HG02571 (cell line): Measurements from ENCODE around the gene SEC31B.

Source experiments
- ATAC-seq: cut with Tn5 transposase; IDR thresholded peaks from one replicate; pipeline ENCODE4 v1.9.1; 2021; ENCODE audit warnings: mild to moderate bottlenecking, moderate library complexity; ENCODE audit not compliant: unreplicated experiment

The SEC31B gene

GRCh38 chr10:100529475-100530298, 10.0 kb upstream of the SEC31B start, which contains the start of gene NDUFB8:
Gene NDUFB8, minus strand, starts transcription at chr10:100529871. Its CDS starts 20 bp downstream, at chr10:100529851.
- peak; percentile 54 for ATAC-seq

DNA sequence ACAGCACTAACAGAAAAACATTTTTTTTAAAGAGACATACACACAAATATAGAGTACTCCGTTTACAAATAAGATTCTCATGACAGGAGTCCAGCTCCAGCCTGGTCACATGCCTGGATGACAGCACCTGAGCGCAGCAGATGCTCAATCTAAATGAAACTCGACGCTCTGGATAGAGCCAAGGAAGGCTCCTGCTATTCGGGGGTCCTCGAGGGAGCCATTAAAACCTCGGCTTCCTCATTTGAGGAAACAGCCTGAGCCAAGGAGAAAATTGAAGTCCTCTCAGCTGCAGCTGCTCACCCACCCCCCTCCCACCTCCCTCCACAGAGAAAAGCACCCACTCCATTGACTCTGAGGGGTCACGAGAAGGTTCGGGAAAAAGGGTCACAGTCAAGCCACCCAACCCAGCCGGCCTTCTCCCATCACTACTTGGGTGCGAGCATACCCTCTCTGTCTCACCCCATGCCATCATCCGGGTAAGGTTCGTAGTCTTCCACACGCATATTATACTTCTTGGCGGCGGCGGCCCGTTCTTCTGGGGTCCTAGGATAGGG, 9.3 kb upstream of the SEC31B start:
- ATAC-seq = no peak

DNA sequence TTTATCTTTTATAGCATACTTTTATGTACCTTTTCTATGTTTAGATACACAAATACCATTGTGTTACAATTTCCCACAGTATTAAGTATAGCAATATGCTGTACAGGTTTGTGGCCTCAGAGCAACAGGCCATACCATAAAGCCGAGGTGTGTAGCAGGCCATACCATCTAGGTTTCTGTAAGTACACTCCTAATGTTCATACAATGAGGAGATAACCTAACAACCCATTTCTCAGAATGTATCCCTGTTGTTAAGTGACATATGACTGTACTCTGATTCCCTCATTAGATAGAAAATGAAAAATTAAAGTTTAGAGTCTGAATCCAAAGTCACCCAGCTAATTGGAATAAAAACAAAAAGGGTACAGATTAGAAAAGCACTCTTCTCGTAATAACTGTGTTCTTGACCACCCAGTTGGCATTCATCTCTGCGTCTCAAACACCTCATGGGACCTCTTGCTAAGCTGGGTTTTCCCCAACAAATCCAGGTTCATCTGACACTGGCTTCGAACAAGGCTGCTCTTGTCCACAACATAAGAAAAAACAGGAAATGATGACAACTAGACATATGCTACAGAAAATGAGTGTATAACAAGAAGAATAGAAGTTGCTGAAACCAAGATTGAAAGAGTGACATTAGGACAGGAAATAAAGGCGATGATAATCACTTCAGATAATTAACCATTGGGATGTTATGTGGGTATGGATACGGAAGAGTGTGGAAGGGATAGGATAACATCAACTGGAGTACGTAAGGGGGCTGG, 8.6 kb upstream of the SEC31B start:
- no peak for ATAC-seq

DNA sequence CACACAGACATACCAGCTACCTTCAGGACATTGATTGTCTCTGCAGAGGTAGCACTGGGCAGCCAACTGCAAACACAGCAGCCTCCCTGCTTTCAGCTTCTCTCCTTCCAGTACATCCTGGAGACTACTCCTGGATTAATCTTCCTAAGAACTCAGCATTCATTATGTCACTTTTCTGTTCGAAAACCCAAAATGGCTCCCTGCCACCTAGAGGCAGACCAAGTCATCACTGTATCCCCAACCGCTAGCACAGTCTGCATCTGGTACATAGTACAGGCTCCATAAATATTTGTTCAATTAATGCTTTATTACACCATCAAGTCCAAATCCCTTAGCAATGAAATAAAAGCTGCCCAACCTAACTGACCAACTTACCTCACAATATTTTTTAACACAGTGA, 5.0 kb upstream of the SEC31B start:
- no peak for ATAC-seq

DNA sequence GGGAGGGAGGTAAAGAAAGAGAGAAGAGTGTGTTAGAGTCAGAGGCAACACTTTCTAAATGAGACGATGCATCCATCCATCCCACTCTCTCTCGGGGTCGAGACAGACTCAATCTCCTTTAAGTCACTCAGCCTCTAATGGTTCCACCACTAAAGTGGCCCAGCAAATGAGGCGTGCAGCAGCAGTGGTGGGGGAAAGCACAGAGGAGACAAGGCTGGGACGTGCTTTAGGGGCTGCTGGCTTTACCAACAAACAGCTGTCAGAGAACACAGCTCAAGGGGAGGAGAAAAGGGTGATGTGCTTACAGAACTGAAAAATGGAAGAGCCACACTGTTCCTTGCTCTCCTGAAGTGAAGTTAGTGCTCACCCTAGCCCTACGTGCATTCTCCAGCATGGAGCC, 4.5 kb upstream of the SEC31B start:
- no peak for ATAC-seq

DNA sequence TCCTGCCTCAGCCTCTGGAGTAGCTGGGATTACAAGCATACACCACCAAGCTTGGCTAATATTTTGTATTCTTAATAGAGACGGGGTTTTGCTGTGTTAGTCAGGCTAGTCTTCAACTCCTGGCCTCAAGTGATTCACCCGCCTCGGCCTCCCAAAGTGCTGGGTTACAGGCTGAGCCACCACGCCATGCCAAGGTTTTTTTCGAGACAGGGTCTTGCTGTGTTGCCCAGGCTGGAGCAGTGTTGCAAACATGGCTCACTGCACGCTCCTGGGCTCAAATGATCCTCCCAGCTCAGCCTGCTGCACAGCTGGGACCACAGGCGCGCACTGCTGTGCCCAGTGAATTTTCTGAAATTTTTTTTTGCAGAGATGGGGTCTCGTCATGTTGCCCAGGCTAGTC, 3.3 kb upstream of the SEC31B start:
- ATAC-seq = no peak

DNA sequence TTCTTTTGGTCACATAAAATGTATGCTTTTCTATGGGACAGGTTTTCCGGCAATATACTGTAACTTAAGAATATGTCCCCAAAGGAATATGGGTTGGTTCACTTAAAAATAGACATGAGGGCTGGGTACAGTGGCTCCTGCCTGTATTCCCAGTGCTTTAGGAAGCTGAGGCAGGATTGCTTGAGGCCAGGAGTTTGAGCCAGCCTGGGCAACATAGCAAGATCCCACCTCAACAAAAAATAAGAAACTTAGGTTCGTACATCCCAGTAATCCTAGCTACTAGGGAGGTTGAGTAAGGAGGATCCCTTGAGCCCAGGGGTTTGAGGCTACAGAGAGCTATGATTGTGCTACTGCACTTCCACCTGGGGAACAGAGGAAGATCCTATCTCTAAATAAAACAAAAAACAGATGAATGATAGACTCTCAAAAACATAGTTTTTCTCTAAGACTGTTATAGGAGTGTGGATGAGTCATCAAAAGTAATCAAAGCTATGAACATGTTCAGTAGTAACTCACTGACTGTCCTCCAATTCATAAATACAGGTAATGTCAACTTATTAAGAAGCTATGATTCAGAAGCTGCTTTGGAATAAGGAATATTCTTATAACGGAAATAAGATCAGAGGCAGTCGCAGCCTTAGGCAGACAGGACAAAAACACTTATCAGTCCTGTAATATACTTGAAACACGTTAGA, 2.6 kb upstream of the SEC31B start:
- ATAC-seq = no peak

GRCh38 chr10:100520811-100521210, 1.1 kb upstream of the SEC31B start:
- ATAC-seq = no peak

DNA sequence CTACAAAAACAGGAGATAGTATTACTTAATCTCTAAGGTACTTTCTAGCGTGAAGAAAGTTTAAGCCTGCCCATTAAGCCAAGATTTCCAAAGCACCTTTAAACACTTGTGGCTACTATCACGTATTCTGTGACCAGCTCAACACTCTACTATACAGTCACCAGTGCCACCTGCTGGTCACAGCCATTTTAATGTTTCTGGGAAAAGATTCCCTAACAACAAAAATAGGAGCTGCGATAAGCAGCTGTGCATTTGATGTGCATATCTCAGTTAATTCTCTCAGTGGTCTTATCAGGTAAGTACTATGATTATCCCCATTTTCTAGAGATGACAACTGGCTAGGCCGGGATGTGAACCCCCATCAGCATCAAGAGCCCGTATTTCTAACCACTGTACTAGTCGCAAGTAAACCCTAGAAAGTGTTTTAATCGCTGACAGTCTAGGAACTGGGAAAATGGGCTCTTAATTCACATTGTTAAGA, 860 bp downstream of the SEC31B start:
- ATAC-seq = no peak

DNA sequence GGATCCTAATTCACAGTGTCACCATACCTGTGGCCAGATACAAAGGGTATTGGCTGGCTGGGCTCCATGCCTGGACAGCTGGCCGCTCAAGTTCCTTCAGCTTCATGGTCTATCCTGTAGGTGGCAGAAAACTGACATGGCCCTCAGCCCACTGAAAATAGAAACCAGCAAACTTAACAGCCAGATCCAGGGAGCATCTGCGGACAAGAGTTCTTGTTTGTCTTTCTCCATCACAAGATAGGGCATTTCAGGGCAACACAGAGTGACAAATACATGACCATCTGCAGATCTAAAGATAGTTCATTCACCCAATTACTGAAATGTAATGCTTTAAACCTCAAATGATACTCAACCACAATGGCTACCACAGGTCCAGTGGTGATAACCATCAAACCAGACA, 2.8 kb downstream of the SEC31B start:
- no peak for ATAC-seq

- ATAC-seq = no peak
Observed at GRCh38 chr10:100515612-100516011, 4.0 kb downstream of the SEC31B start.

- no peak for ATAC-seq
Observed at GRCh38 chr10:100510533-100511308, 8.9 kb downstream of the SEC31B start.

DNA sequence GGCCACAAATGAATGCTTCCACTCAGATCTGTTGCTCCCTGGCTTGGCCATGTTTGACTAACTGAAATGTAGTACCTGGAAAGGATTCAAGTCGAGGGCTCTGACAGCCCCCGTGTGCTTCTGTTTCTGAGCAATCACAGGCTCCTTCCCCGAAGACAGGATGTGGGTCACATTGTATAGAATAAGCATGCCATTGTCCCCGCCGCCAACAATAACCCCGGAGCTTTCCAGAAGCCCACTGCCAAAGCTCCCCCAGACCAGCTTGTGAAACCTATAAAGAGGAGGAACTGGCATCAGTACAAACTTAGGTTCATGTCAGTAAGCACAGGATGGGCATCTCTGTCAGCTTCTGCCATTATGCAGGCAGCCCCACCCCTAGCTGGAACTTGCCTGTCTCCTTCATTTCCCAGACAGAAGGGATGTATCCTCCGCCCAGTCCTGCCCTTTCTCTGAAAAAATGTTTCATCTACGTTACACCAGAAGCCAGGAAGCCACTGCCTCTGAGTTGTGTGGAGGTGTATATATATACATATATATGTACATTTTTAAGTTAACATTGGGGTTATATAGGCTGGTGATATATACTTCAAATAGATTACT, 10.3 kb downstream of the SEC31B start:
- ATAC-seq = no peak

DNA sequence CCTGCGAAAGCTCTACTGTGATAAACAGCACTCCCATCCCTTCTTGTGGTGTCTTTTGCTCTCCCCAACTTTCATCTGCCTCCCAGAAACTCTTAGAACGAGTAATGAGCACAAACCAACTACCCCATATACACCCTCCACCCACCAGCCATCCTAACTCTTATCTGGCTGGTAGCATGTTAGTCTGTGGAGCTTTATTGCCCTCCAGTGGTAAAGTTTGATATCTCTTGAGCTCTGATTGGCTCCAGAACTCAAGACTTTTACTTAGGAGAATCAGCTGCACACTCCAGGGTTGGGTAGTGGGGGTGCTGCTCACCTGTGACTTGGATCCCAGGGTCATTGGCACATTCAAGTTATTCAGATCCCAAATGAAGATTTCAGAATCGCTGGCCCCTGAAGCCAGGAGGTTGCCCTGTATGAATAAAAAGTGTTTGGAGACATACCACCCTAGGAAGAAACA, 10.9 kb downstream of the SEC31B start:
- no peak for ATAC-seq

DNA sequence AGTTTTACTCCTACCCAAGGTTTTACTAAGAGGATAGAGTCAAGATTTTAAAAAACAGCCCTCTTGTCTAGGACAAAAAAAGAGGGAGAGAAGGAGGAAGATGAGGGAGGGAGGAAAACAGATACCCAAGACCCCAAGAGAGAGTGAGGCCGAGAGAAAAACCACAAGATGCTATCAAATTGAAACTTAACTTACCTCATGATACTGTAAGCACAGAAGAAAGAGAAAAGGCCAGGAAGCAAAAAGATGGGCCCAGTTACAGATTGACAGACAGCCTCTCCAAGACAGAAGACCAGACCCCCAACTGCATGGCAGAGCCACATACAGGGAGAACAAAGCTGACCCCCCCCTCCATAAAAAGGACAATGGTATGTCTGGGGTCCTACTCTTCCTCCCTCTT, 11.4 kb downstream of the SEC31B start:
- ATAC-seq = no peak

DNA sequence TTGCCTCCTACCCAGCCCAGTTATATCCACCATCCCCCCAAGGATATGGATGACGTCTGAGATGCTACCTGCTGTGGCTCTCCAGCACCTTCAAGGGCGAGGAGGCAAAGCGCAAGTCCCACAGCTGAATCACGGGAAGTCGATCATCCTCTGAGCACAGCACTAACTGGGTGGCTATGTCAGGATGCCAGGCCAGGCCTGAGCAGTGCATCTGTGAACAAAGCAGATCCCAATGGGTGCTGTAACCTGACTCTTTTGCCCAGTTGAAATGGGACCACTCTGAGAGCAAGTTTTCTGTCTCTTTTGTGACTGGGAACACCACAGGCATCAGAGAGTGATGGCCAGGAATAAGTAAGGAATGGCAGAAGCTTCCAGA, 12.3 kb downstream of the SEC31B start:
- no peak for ATAC-seq

DNA sequence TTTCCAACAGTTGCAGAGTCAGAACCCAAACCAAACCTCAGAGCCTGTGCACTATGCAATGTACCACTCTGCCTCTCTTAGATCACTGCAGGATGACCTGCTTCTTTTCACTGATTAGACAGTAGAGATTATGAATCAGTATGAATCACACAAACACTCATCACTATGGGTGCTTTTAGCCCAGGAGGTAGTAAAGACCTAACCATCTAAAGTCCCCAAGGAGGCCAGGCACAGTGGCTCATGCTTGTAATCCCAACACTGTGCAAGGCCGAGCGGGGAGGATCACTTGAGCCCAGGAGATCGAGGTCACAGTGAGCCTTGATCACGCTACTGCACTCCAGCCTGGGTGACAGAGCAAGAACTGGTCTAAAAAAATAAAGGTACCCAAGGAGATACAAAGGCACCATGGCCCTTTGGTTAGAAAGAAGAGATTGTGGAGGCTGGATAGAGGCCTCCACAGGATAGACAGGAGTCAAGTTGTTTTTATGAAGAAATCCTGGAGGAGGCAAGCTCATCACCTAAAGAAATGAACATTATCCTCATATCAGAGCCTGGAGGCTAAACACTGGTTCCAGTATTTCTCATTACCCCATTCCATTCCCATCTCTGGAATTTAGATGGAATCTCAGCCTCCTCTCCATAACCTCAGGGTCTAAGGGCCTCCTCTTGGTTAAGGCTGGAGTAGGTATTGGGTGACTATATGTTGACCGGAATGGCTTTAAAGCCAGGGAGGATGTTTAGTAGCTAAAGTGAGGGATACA, 12.9 kb downstream of the SEC31B start:
- ATAC-seq = no peak

DNA sequence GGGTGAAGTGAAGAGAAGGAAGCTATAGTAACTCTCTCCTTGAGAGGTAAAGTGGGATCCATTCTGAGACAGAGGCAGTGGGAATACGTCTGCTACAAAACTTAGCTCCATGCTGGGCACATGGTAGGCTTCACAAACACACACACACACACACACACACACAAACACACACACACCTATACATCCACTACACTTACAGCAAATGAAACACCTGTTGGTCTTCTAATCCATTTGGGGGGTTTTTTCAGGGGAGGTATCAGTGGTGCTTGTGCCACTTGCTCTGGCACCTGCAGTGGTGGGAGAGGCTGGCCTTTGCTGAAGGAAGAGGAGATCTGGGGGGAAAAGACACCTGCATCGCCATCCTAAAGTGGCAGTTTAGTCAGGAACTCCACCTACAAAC, 14.5 kb downstream of the SEC31B start:
- no peak for ATAC-seq

GRCh38 chr10:100504096-100504495, 15.6 kb downstream of the SEC31B start:
- ATAC-seq = no peak
